BJ (cell line): Measurements from ENCODE around the gene EMILIN1. TPM values are rescaled to one million over a fixed set of nuclear protein-coding genes. Genes with fewer than 3 reads are reported as not detected.

Experiments
- CTCF ChIA-PET: fragments of 350-600 bp; formaldehyde crosslinking; extraction: SDS; loops from one replicate; lab custom pipeline; 2021; ENCODE audit warnings: antibody characterized with exemption, inconsistent platforms; lab: Yijun Ruan, JAX
- POLR2A ChIA-PET: fragments of 300-600 bp; sonication (Branson Sonifier 250); formaldehyde crosslinking; extraction: SDS; loops from one replicate; lab custom pipeline; 2021; ENCODE audit warnings: antibody characterized with exemption; lab: Charles Lee
- DNase-seq: peaks from one replicate; pipeline ENCODE4 v3.0.0-alpha.2; 2011; ENCODE audit warnings: low read depth
- H3K27me3 ChIP-seq: 2 replicates; pipeline ENCODE4 v1.6.0; 2011; ENCODE audit warnings: low read length; ENCODE audit not compliant: control insufficient read depth, insufficient read depth
- H3K36me3 ChIP-seq: 2 replicates; pipeline ENCODE4 v1.5.1; 2011; ENCODE audit warnings: low read length; ENCODE audit not compliant: control insufficient read depth, insufficient read depth
- H3K4me3 ChIP-seq: 2 replicates; pipeline ENCODE4 v1.5.1; 2011; ENCODE audit warnings: low read depth, mild to moderate bottlenecking, control low read depth, low read length
- CTCF ChIP-seq: IDR thresholded peaks from 2 replicates; pipeline ENCODE4 v1.5.1; 2011; ENCODE audit warnings: low read depth, mild to moderate bottlenecking, control low read depth, inconsistent platforms, low read length, moderate library complexity; ENCODE audit not compliant: insufficient read depth
- polyA plus RNA-seq: library from polyadenylated mRNA; depleted of rRNA; stranded (reverse); fragments of >200 nt; gene quantifications from 2 replicates; pipeline ENCODE4 v1.2.3, GENCODE V29; 2011

Gene EMILIN1
- polyA plus RNA-seq, 1 experiment, result 81.3 TPM

- DNase-seq, result no peak
- CTCF ChIA-PET, result interaction anchor here (1.3 to 2.6 kb wide), 2 partner anchors 10 to 21 kb away, joined by 3 to 11 read pairs; no protein-coding TSS in a partner anchor
- no peak for TF ChIP-seq CTCF
- H3K27me3 ChIP-seq, result no peaks in the 10 kb centered on the region
- no peak overlapping the region for H3K4me3 ChIP-seq
- POLR2A ChIA-PET, result interaction anchor here (0.5 kb wide), 1 partner anchor 110 kb away, joined by 8 read pairs; no protein-coding TSS in a partner anchor
- H3K36me3 ChIP-seq, result peaks cover 9% of the 10 kb centered on the region
These were observed 18.1 kb upstream of the EMILIN1 start for GRCh38 chr2:27060323-27060722.

- CTCF ChIA-PET, result interaction anchor here (1.1 kb wide), 2 partner anchors 14 kb away, joined by 4 to 5 read pairs; partner anchors contain the start of gene AGBL5
- H3K27me3 ChIP-seq, result no peaks in the 10 kb centered on the region
- TF ChIP-seq CTCF, result no peak
- POLR2A ChIA-PET, result interaction anchor here (0.9 to 1.2 kb wide), 2 partner anchors 11 to 13 kb away, joined by 4 to 5 read pairs; no protein-coding TSS in a partner anchor
- H3K36me3 ChIP-seq, result peaks cover 19% of the 10 kb centered on the region
- no peak for DNase-seq
- H3K4me3 ChIP-seq, result no peak overlapping the region
These were observed 13.3 kb upstream of the EMILIN1 start for GRCh38 chr2:27065128-27065527.

GRCh38 chr2:27067385-27067784 lies 11.0 kb upstream of the EMILIN1 start:
- no peak for DNase-seq
- Histone ChIP-seq H3K4me3 (no peak overlapping the region), H3K27me3 (no peaks in the 10 kb centered on the region), H3K36me3 (peaks cover 19% of the 10 kb centered on the region)
- POLR2A ChIA-PET, result no interaction called here
- CTCF ChIA-PET, result interaction anchor here (1.4 to 2.0 kb wide), 3 partner anchors 8 to 105 kb away, joined by 5 read pairs; partner anchors contain the start of gene EMILIN1
- no peak for TF ChIP-seq CTCF

- ChIA-PET CTCF (interaction anchor here (0.6 to 1.0 kb wide), 2 partner anchors 65 to 223 kb away, joined by 3 read pairs; no protein-coding TSS in a partner anchor), POLR2A (no interaction called here)
- Histone ChIP-seq H3K36me3 (peaks cover 17% of the 10 kb centered on the region), H3K27me3 (no peaks in the 10 kb centered on the region), H3K4me3 (no peak overlapping the region)
- DNase-seq, result no peak
- TF ChIP-seq CTCF, result no peak
These were observed 9.0 kb upstream of the EMILIN1 start for GRCh38 chr2:27069436-27069835.

GRCh38 chr2:27069961-27070618 lies 8.3 kb upstream of the EMILIN1 start:
- no peak for TF ChIP-seq CTCF
- H3K36me3 ChIP-seq, result peaks cover 17% of the 10 kb centered on the region
- no peak for DNase-seq
- CTCF ChIA-PET, result no interaction called here
- peak overlapping the region; percentile 87 for H3K4me3 ChIP-seq
- POLR2A ChIA-PET, result interaction anchor here (0.6 kb wide), 1 partner anchor 700 kb away, joined by 4 read pairs; no protein-coding TSS in a partner anchor
- H3K27me3 ChIP-seq, result no peaks in the 10 kb centered on the region
